Calu3 (cell line): ENCODE results near the gene LFNG. TPM values are rescaled to one million over a fixed set of nuclear protein-coding genes. Genes with fewer than 3 reads are reported as not detected.
"Not testable (repeated sequence)": the region's sequence is repeated elsewhere in the genome, so short reads cannot be mapped to it uniquely, and the experiment has no call there.

Experiments used
- BruUV-seq: library from RNA; stranded (reverse); fragments of 400-500 nt; replicated peaks from 2 replicates; lab custom pipeline; 2021; lab: Mats Ljungman, UMichigan
- CTCF ChIA-PET: fragments of 300-600 bp; sonication (Branson Sonifier 250); formaldehyde crosslinking; loops from one replicate; lab custom pipeline; 2022; ENCODE audit warnings: antibody characterized with exemption; lab: Charles Lee
- DNase-seq: peaks from one replicate; pipeline ENCODE4 v3.0.0; 2022
- H3K27ac Mint-ChIP-seq: one replicate; pipeline ENCODE4 v1.8.0; 2022; ENCODE audit warnings: mixed read lengths; ENCODE audit not compliant: unreplicated experiment
- H3K27me3 Mint-ChIP-seq: one replicate; pipeline ENCODE4 v1.8.0; 2022; ENCODE audit warnings: mixed read lengths; ENCODE audit not compliant: unreplicated experiment
- H3K36me3 Mint-ChIP-seq: one replicate; pipeline ENCODE4 v1.8.0; 2022; ENCODE audit warnings: mild to moderate bottlenecking, moderate library complexity, mixed read lengths; ENCODE audit not compliant: insufficient read depth, unreplicated experiment
- H3K4me1 Mint-ChIP-seq: one replicate; pipeline ENCODE4 v1.8.0; 2022; ENCODE audit warnings: mild to moderate bottlenecking, low read depth, mixed read lengths; ENCODE audit not compliant: unreplicated experiment
- H3K4me3 Mint-ChIP-seq: one replicate; pipeline ENCODE4 v1.8.0; 2022; ENCODE audit warnings: mild to moderate bottlenecking, low read depth, moderate library complexity, mixed read lengths; ENCODE audit not compliant: unreplicated experiment
- H3K9me3 Mint-ChIP-seq: one replicate; pipeline ENCODE4 v1.8.0; 2022; ENCODE audit warnings: low read depth, mixed read lengths; ENCODE audit not compliant: unreplicated experiment
- CTCF ChIP-seq: fragments of 200-600 bp; IDR thresholded peaks from one replicate; pipeline ENCODE4 v1.8.0; 2022; ENCODE audit warnings: antibody characterized with exemption; ENCODE audit not compliant: unreplicated experiment
- intact Hi-C: fragments of 100-400 bp; cut with micrococcal nuclease; formaldehyde crosslinking; loops from one replicate; pipeline ENCODE4 v1.10.0; 2022; ENCODE audit not compliant: unreplicated experiment
- total RNA-seq: library from RNA; stranded (reverse); gene quantifications from 2 replicates; pipeline ENCODE4 v1.2.3, GENCODE V29; 2022

Gene LFNG
- total RNA-seq, 1 experiment from 2014 or later = 59.1 TPM

- intact Hi-C loops = loop anchor here (5.0 kb wide), 2 partner anchors 36 to 81 kb away; partner anchors contain the start of gene GRIFIN
- TF ChIP-seq CTCF = no peak
- Mint-ChIP-seq H3K4me1 (peaks cover 50% of the 10 kb centered on the region), H3K27ac (peak within 1 kb of the TSS; percentile 90), H3K4me3 (peak within 1 kb of the TSS; percentile 91), H3K9me3 (no peaks in the 10 kb centered on the region), H3K36me3 (peaks cover 66% of the 10 kb centered on the region), H3K27me3 (no peaks in the 10 kb centered on the region)
- peak; percentile 100 for DNase-seq
- CTCF ChIA-PET = interaction anchor here (0.6 to 3.7 kb wide), 5 partner anchors 13 to 763 kb away, joined by 3 to 32 read pairs (median 3); no protein-coding TSS in a partner anchor
- no TSS peak for BruUV-seq
Measured at GRCh38 chr7:2558629-2559282, 39.2 kb downstream of the LFNG start, which contains the start of gene IQCE. Gene IQCE (plus strand): TSS chr7:2558979. CDS start chr7:2559182, 203 bp downstream.

- peak; percentile 61 for DNase-seq
- peaks cover 47% of the 10 kb centered on the region for H3K4me1 Mint-ChIP-seq
- H3K27me3 Mint-ChIP-seq = no peaks in the 10 kb centered on the region
- H3K27ac Mint-ChIP-seq = peak overlapping the region; percentile 90
- no peaks in the 10 kb centered on the region for H3K9me3 Mint-ChIP-seq
- CTCF ChIA-PET = interaction anchor here (0.6 to 3.7 kb wide), 7 partner anchors 12 to 764 kb away, joined by 3 to 32 read pairs (median 3); no protein-coding TSS in a partner anchor
- no TSS peak for BruUV-seq
- peaks cover 66% of the 10 kb centered on the region for H3K36me3 Mint-ChIP-seq
- peak overlapping the region; percentile 91 for H3K4me3 Mint-ChIP-seq
- intact Hi-C loops = loop anchor here (5.0 kb wide), 2 partner anchors 37 to 82 kb away; partner anchors contain the start of gene GRIFIN
- TF ChIP-seq CTCF = no peak
Measured at GRCh38 chr7:2559283-2559950, 39.8 kb downstream of the LFNG start.

- peak overlapping the region; percentile 50 for H3K27ac Mint-ChIP-seq
- CTCF ChIA-PET = interaction anchor here (0.7 kb wide), 1 partner anchor 8 kb away, joined by 5 read pairs; no protein-coding TSS in a partner anchor
- BruUV-seq, H3K4me3 Mint-ChIP-seq, H3K9me3 Mint-ChIP-seq, H3K27me3 Mint-ChIP-seq, DNase-seq: not testable (repeated sequence)
- H3K4me1 Mint-ChIP-seq = peaks cover 50% of the 10 kb centered on the region
- intact Hi-C loops = loop anchor here (10.0 kb wide), 1 partner anchor 121 kb away; the partner anchor contains the start of gene AMZ1
- peaks cover 51% of the 10 kb centered on the region for H3K36me3 Mint-ChIP-seq
Measured at GRCh38 chr7:2563955-2564354, 44.4 kb downstream of the LFNG start.

- no TSS peak for BruUV-seq
- TF ChIP-seq CTCF = no peak
- H3K4me3 Mint-ChIP-seq = peak overlapping the region; percentile 53
Measured at GRCh38 chr7:2564970-2565540, 45.5 kb downstream of the LFNG start.

More at GRCh38 chr7:2564970-2565540, 45.5 kb downstream of the LFNG start:
- CTCF ChIA-PET = no interaction called here
- DNase-seq = peak; percentile 50
- peaks cover 56% of the 10 kb centered on the region for H3K4me1 Mint-ChIP-seq
- no peaks in the 10 kb centered on the region for H3K9me3 Mint-ChIP-seq
- H3K27ac Mint-ChIP-seq = peak overlapping the region; percentile 50
- no peaks in the 10 kb centered on the region for H3K27me3 Mint-ChIP-seq
- H3K36me3 Mint-ChIP-seq = peaks cover 49% of the 10 kb centered on the region
- intact Hi-C loops = loop anchor here (10.0 kb wide), 1 partner anchor 120 kb away; the partner anchor contains the start of gene AMZ1
